ENCODE results near the gene SDHB. TPM values are rescaled to one million over a fixed set of nuclear protein-coding genes. Genes with fewer than 3 reads are reported as not detected.
A peak's percentile ranks its signal among the peaks of the same experiment; 100 is the strongest.

The SDHB gene
- total and polyA plus RNA-seq, 9 of the 15 experiments (the other 6 are each of a cell fraction or from before 2014, with no cell fraction given), result 207 to 554 (median 365) TPM

- FAIRE-seq, result no peak
- Histone ChIP-seq H3K9ac (ENCODE audit: insufficient read depth in 1 of 2, low read depth in 2 of 2, low read length in 2 of 2) (peak overlapping the region in 1 of 2 experiments; percentile 51; a peak in 1 of 4 replicates), H2AFZ (ENCODE audit: low read depth, low read length) (no peak overlapping the region), H3K27me3 (ENCODE audit: control insufficient read depth in 2 of 2, insufficient read depth in 2 of 2, low read length in 2 of 2) (no peaks in the 10 kb centered on the region), H3K27ac (ENCODE audit: extremely low read depth, low read depth, low read length) (no peak overlapping the region), H3K4me3 (no peak overlapping the region), H3K4me1 (replicated peaks in 1 of 2; ENCODE audit: control insufficient read depth in 2 of 2, insufficient read depth in 2 of 2, low read length in 2 of 2) (peaks cover 0 to 22% of the 10 kb centered on the region in 2 experiments; a peak in 1 of 5 replicates), H3K79me2 (ENCODE audit: control insufficient read depth, insufficient read depth, low read length) (no peaks in the 10 kb centered on the region), H3K9me1 (ENCODE audit: control insufficient read depth, insufficient read depth, low read length) (peaks cover 4% of the 10 kb centered on the region), H3K9me3 (replicated peaks; ENCODE audit: control insufficient read depth, insufficient read depth, low read depth, low read length) (no peaks in the 10 kb centered on the region), H3K36me3 (ENCODE audit: control insufficient read depth, insufficient read depth, low read length) (peaks cover 13% of the 10 kb centered on the region; the same call in 1 of the 3 replicates), H4K20me1 (replicated peaks; ENCODE audit: control insufficient read depth, insufficient read depth, low read length) (no peaks in the 10 kb centered on the region; the same call in 1 of the 2 replicates), H3K4me2 (ENCODE audit: insufficient read depth, low read length) (no peak overlapping the region)
- POLR2A ChIA-PET, result interaction anchor here (0.5 kb wide), 1 partner anchor 21 kb away, joined by 3 read pairs; no protein-coding TSS in a partner anchor
- no TSS peak for BruUV-seq (replicated peaks)
- in situ Hi-C loops (cut with MboI), result no loop called here
- CTCF ChIA-PET (ENCODE audit: low intra/inter-chr PET ratio), result no interaction called here
- TF ChIP-seq FOXA1 (IDR thresholded peaks at IDR 0.05; ENCODE audit: borderline replicate concordance) (no peak), ZNF133 (CRISPR knock-in tag; IDR thresholded peaks at IDR 0.05) (no peak), SIN3A (IDR thresholded peaks at IDR 0.05; ENCODE audit: borderline replicate concordance in 2 of 2, control insufficient read depth in 1 of 2, low read depth in 2 of 2, low read length in 2 of 2) (no peak)
- no peak for ATAC-seq
- no peak for DNase-seq (ENCODE audit: extremely low read depth in 1 of 4, low spot score in 3 of 4)
- 84% methylated on average over 13 of the region's 13 CpGs for WGBS (ENCODE audit: insufficient coverage, low coverage, missing lambda C conversion rate)
- intact Hi-C loops (cut with micrococcal nuclease), result no loop called here
Measured at GRCh38 chr1:16988210-16988609, 65.6 kb downstream of the SDHB start.

- no peaks in the 10 kb centered on the region; a peak in 1 of 5 replicates for H3K27me3 ChIP-seq (ENCODE audit: control insufficient read depth in 2 of 2, insufficient read depth in 2 of 2, low read length in 2 of 2)
- 72% methylated on average over 11 of the region's 16 CpGs for WGBS (ENCODE audit: insufficient coverage, low coverage, missing lambda C conversion rate)
- no peak overlapping the region for H3K9ac ChIP-seq (ENCODE audit: insufficient read depth in 1 of 2, low read depth in 2 of 2, low read length in 2 of 2)
- in situ Hi-C loops (cut with MboI) (no loop called here), intact Hi-C loops (cut with micrococcal nuclease) (no loop called here)
- CTCF ChIA-PET (ENCODE audit: low intra/inter-chr PET ratio), result interaction anchor here (0.6 kb wide), 1 partner anchor 140 kb away, joined by 7 read pairs; no protein-coding TSS in a partner anchor
- no peak overlapping the region for H2AFZ ChIP-seq (ENCODE audit: low read depth, low read length)
- H3K79me2 ChIP-seq (ENCODE audit: control insufficient read depth, insufficient read depth, low read length), result no peaks in the 10 kb centered on the region
- no peak overlapping the region for H3K4me3 ChIP-seq
- H4K20me1 ChIP-seq (replicated peaks; ENCODE audit: control insufficient read depth, insufficient read depth, low read length), result no peaks in the 10 kb centered on the region; the same call in 1 of the 2 replicates
- no TSS peak for BruUV-seq (replicated peaks)
- no peak overlapping the region for H3K4me2 ChIP-seq (ENCODE audit: insufficient read depth, low read length)
- POLR2A ChIA-PET, result no interaction called here
- peak; percentile 44 for FAIRE-seq
- no peaks in the 10 kb centered on the region for H3K9me3 ChIP-seq (replicated peaks; ENCODE audit: control insufficient read depth, insufficient read depth, low read depth, low read length)
- H3K9me1 ChIP-seq (ENCODE audit: control insufficient read depth, insufficient read depth, low read length), result peaks cover 4% of the 10 kb centered on the region
- peaks cover 0 to 20% of the 10 kb centered on the region in 2 experiments; a peak in 2 of 5 replicates for H3K4me1 ChIP-seq (replicated peaks in 1 of 2; ENCODE audit: control insufficient read depth in 2 of 2, insufficient read depth in 2 of 2, low read length in 2 of 2)
- peaks cover 13% of the 10 kb centered on the region; the same call in 1 of the 3 replicates for H3K36me3 ChIP-seq (ENCODE audit: control insufficient read depth, insufficient read depth, low read length)
- H3K27ac ChIP-seq (ENCODE audit: extremely low read depth, low read depth, low read length), result no peak overlapping the region
- peak; percentile 90 for ATAC-seq
- peak; percentile 33 to 74 (median 72) for DNase-seq (ENCODE audit: extremely low read depth in 1 of 4, low spot score in 3 of 4)
- TF ChIP-seq BHLHE40 (IDR thresholded peaks at IDR 0.05; ENCODE audit: low read length) (0 out of 2 replicates have a peak, but pooled peaks have one; percentile 17), HDAC8 (tag; IDR thresholded peaks at IDR 0.05) (no peak), HDGF (IDR thresholded peaks at IDR 0.05) (no peak), THAP7 (CRISPR knock-in tag; IDR thresholded peaks at IDR 0.05) (no peak), CTCFL (IDR thresholded peaks at IDR 0.05; ENCODE audit: borderline replicate concordance, insufficient read depth, low read depth, low read length, poor library complexity, severe bottlenecking) (peak; percentile 70), TAF9B (IDR thresholded peaks at IDR 0.05; ENCODE audit: partially characterized antibody) (no peak), PHF21A (IDR thresholded peaks at IDR 0.05; ENCODE audit: borderline replicate concordance, low read depth) (no peak), ZNF282 (CRISPR knock-in tag; IDR thresholded peaks at IDR 0.05) (0 out of 2 replicates have a peak, but pooled peaks have one; percentile 27), ZNF3 (CRISPR knock-in tag; IDR thresholded peaks at IDR 0.05) (no peak), DPF2 (IDR thresholded peaks at IDR 0.05) (no peak), GABPA (tag; conservative IDR thresholded peaks at IDR 0.05; ENCODE audit: low read depth) (no peak), CREM (IDR thresholded peaks at IDR 0.05; ENCODE audit: low read depth) (no peak)
Measured at GRCh38 chr1:16986962-16987361, 66.9 kb downstream of the SDHB start.
